LoVo (cell line): ENCODE measurements around the gene TLK2.
"Not testable (repeated sequence)": the region's sequence is repeated elsewhere in the genome, so short reads cannot be mapped to it uniquely, and the experiment has no call there.

Experiments
- DNase-seq: peaks from one replicate; pipeline ENCODE4 v3.0.0-alpha.2; 2016; ENCODE audit warnings: low spot score

Gene TLK2

GRCh38 chr17:62478424-62478879 is at the start of gene TLK2:
Gene TLK2, plus strand, starts transcription at chr17:62478825. Its CDS starts 2,301 bp downstream, at chr17:62481126.
- DNase-seq: peak; percentile 77

GRCh38 chr17:62435251-62435650 is 43.4 kb upstream of the TLK2 start:
- DNase-seq: not testable (repeated sequence)

- DNase-seq: not testable (repeated sequence)
Observed at GRCh38 chr17:62441181-62441580, 37.4 kb upstream of the TLK2 start.

DNA sequence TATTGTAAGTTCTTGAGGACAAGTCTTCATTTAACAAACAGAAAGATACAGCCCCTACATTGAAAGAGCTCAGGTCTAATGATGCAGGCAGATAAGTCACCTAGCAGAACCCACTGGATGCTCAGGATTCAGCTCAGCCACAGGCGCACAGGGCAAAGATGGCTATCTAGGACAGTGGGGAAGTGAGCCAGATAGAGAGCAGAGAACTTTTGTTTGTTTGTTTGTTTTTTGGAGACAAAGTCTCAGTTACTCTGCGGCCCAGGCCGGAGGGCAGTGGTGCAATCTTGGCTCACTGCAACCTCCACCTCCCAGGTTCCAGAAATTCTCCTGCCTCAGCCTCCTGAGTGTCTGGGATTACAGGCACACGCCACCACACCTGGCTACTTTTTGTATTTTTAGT is 34.6 kb upstream of the TLK2 start:
- DNase-seq: no peak

DNA sequence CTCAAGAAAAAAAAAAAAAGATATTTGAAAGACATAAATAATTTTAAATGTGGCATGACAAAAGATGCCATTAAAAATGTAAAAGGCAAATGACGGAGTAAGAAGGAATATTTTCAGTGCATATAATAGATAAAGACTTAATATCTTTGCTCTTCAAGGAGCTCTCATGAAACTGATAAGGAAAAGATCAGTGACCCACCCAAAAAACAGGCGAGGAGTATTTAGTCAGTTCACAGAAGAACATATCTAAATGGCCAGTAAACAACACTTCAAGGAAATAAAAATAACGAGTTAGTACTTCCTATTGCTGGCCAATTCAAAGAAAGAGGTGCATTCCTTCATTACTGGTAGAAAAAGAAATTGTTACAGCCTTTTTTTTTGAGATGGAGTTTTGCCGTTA is 32.8 kb upstream of the TLK2 start:
- not testable (repeated sequence) for DNase-seq

GRCh38 chr17:62452195-62452594 is 26.4 kb upstream of the TLK2 start:
- DNase-seq: not testable (repeated sequence)

GRCh38 chr17:62453041-62453440 is 25.6 kb upstream of the TLK2 start:
- DNase-seq: not testable (repeated sequence)

GRCh38 chr17:62453656-62454055 is 25.0 kb upstream of the TLK2 start:
- DNase-seq: not testable (repeated sequence)

DNA sequence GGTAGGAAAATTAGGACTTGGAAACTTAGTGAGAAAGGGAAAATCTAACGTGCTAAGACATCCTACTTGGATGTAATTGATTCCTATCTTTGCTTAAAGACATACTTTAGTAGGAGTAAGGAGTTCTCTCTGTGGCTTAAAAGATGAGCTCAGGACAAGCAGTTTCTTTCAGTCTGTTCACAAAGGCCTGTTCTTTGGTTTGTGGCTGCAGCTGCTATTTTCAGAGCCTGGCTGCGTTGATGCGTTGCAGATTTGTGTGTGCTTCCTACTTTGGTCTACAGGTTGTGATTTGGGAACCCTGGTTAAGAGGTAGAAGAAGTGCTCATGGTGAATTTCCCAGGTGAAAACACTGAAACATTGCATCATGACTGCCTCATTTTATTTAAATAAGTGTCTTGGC is 24.5 kb upstream of the TLK2 start:
- not testable (repeated sequence) for DNase-seq

DNA sequence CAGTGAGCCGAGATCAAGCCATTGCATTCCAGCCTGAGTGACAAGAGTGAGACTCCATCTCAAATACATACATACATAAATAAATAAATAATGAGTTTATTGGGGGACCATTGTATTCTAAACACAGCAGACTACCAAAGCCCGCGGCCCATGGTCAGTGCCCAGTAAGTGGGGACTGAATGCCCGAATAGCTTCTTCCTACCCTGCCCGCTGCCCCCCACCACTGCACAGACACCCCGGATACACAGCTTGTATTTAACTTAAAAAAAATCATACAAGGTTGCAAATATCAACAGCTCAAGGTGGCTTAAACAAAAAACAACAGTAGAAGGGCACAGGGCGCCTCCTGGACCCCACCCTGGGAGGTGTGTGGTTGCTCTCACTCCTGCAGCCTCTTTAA is 22.6 kb upstream of the TLK2 start:
- DNase-seq: no peak

DNA sequence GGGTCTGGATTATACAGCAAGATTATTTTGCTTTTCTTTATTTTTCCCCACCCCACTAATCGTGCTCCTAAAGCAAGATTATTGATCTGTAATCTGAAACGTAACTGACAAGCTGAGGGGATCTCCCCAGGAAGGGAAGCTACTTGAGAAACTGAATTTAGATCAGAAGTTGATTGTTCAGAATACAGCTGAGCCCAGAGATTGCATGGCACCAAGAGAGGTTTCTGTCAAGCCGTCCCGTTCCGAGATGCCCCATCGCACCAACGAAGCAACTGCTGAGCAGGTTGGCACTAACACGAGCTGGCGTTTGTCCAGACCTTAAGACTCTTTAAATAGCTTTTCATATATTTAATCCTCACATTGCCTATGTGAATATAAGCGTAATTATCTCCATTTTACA is 20.1 kb upstream of the TLK2 start:
- DNase-seq: not testable (repeated sequence)

- DNase-seq: not testable (repeated sequence)
Observed at GRCh38 chr17:62464422-62464821, 14.2 kb upstream of the TLK2 start.

GRCh38 chr17:62465271-62465670 is 13.4 kb upstream of the TLK2 start:
- DNase-seq: not testable (repeated sequence)

- peak; percentile 63 for DNase-seq
Observed at GRCh38 chr17:62470666-62471379, 7.8 kb upstream of the TLK2 start.

DNA sequence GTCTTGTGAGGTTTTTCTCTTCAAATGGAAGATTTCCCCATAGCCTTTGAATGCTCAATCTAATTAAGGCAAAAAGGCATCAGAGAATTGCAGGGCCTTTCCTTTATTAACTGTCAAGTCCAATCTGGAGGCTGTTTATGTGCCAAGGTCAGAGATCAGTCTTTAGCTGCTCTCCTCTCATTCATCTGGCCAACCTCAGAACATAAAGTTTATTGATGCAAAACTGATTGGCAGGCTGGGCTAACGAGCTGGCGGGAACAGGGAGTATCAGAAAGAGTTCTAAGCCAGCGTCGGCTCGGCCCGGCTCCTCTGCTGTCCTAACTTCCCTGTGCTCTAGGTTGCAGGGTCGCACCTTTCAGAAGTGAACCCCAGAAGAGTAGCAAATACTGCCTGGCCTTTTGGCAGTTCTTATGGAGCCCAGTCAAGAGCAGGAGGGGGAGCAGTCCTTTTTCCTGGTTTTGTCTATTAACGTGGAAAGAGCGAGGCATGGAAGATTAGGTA is 7.2 kb upstream of the TLK2 start:
- DNase-seq: not testable (repeated sequence)

- not testable (repeated sequence) for DNase-seq
Observed at GRCh38 chr17:62473030-62473982, 5.3 kb upstream of the TLK2 start.

DNA sequence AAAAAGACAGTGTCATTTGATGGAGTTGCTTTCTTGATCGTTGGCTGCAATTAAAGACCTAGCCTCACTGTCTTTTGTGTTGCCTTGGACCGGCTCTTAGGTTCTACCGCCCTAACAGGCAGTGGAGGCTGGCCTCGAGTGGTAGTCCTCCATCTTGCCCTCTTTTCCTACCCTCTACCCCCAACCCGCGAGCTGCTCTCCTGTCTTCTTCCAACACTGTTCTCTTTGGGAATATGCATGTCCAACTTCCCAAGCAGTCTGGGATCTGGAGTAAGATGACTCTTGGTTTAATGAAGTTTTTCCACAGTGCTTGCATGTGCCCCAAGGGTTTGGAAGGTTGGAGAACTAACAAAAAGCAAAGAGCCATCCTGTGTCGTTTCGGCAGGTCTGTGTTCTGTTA is 1.5 kb upstream of the TLK2 start:
- DNase-seq: not testable (repeated sequence)

DNA sequence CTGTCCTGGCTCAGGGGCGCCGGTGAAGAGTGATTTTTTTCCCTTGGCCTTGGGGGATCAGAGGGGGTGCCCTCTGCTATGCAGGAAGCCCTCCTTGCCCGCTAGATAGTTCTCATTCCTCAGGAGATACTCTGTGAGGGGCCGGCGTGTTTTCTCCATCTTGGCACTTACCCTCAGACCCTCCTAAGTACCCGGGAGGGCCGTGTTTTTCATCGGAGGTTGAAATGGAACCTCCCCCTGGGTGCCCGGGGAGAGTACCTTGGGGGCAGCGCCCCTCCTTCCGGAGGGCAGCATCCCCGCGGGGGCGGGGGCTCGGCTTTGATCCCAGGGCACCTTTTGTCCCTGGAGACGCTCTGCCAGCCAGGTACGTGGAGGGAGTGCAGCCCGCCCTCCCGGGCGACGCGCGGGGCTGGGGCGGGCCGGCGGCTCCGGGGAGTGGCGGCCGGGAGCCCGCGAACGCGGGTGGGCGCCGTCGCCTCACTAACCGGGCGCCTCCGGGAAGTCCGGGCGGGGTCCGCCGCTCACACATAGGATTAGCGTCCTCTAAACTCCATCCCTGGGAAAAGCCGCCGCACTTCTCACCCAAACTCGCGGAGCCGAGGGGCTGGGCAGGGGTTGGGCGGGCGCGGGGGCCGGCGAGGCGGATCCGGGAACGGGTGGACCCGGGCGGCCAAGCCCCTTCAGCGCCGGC is 762 bp upstream of the TLK2 start:
- not testable (repeated sequence) for DNase-seq

DNA sequence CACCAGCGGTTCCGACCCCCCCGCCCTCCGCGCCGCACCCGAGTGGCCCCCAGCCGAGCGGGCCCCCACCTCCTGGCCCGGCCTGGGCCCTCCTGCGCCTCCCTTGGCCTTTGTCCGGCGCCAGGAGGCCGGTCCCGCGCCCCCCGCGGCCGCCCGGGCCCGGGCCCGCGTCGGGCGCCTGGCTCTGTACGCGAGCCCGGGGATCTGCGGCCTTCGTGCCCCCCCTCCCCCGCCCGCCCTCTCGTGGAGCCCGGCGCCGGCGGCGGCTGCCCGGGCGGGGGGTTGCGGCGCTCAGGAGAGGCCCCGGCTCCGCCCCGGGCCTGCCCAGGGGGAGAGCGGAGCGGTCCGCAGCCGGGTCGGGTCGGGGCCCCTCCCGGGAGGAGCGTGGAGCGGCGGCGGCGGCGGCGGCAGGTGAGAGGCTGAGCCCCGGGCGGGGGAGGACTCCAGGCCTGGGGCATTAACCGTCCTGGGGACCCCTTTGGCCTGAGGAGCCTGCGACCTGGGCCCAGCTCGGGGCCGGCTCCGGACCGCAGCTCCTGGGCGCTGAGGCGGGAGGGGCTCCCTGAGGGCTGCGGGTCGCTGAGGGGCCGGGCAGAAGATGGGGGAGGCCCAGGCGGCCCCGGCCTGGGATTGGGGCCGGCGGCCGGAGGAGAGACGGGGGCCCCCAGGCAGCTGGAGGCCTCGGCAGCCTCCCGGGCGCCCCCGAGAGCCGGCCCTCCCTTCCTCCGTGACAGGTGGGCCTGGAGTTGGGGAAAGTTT is 434 bp downstream of the TLK2 start:
- DNase-seq: not testable (repeated sequence)

GRCh38 chr17:62479639-62480258 is 1.1 kb downstream of the TLK2 start:
- not testable (repeated sequence) for DNase-seq

- DNase-seq: not testable (repeated sequence)
Observed at GRCh38 chr17:62482553-62482952, 3.9 kb downstream of the TLK2 start.
